ENCODE results near the gene JAKMIP1.
A peak's percentile ranks its signal among the peaks of the same experiment; 100 is the strongest.

JAKMIP1 gene

GRCh38 chr4:6201580-6202091 lies 1.3 kb upstream of the JAKMIP1 start:
- DNase-seq (ENCODE audit: low read depth) = no peak

GRCh38 chr4:6200922-6201362 lies 593 bp upstream of the JAKMIP1 start:
- DNase-seq (ENCODE audit: low read depth) = no peak

- DNase-seq (ENCODE audit: low read depth) = peak; percentile 11
These were observed 877 bp downstream of the JAKMIP1 start for GRCh38 chr4:6199422-6199921.

GRCh38 chr4:6198768-6199421 lies 1.5 kb downstream of the JAKMIP1 start:
- DNase-seq (ENCODE audit: low read depth) = no peak

- peak; percentile 19 for DNase-seq (ENCODE audit: low read depth)
These were observed 2.1 kb downstream of the JAKMIP1 start for GRCh38 chr4:6198278-6198677.

- no peak for DNase-seq (ENCODE audit: low read depth)
These were observed 2.7 kb downstream of the JAKMIP1 start for GRCh38 chr4:6197433-6198174.

GRCh38 chr4:6196871-6197270 lies 3.5 kb downstream of the JAKMIP1 start:
- no peak for DNase-seq (ENCODE audit: low read depth)

GRCh38 chr4:6196324-6196723 lies 4.0 kb downstream of the JAKMIP1 start:
- no peak for DNase-seq (ENCODE audit: low read depth)

GRCh38 chr4:6195602-6196319 lies 4.6 kb downstream of the JAKMIP1 start:
- no peak for DNase-seq (ENCODE audit: low read depth)

GRCh38 chr4:6194458-6195195 lies 5.7 kb downstream of the JAKMIP1 start:
- DNase-seq (ENCODE audit: low read depth) = no peak

GRCh38 chr4:6193399-6193798 lies 7.0 kb downstream of the JAKMIP1 start:
- DNase-seq (ENCODE audit: low read depth) = no peak

GRCh38 chr4:6192245-6192644 lies 8.1 kb downstream of the JAKMIP1 start:
- no peak for DNase-seq (ENCODE audit: low read depth)

- no peak for DNase-seq (ENCODE audit: low read depth)
These were observed 8.8 kb downstream of the JAKMIP1 start for GRCh38 chr4:6191448-6192130.

- no peak for DNase-seq (ENCODE audit: low read depth)
These were observed 9.9 kb downstream of the JAKMIP1 start for GRCh38 chr4:6190486-6190885.

GRCh38 chr4:6189511-6189910 lies 10.8 kb downstream of the JAKMIP1 start:
- DNase-seq (ENCODE audit: low read depth) = no peak

GRCh38 chr4:6188687-6189305 lies 11.6 kb downstream of the JAKMIP1 start:
- DNase-seq (ENCODE audit: low read depth) = no peak

- DNase-seq (ENCODE audit: low read depth) = no peak
These were observed 16.2 kb downstream of the JAKMIP1 start for GRCh38 chr4:6184169-6184568.

- DNase-seq (ENCODE audit: low read depth) = no peak
These were observed 16.6 kb downstream of the JAKMIP1 start for GRCh38 chr4:6183740-6184139.

GRCh38 chr4:6182376-6183280 lies 17.7 kb downstream of the JAKMIP1 start:
- DNase-seq (ENCODE audit: low read depth) = no peak

Data from stimulated activated CD4-positive, alpha-beta T cell treated with anti-CD3 and anti-CD28 coated beads, Interleukin-2, amount 100 ng/mL, for 4 hours (primary cell).